ENCODE results near the gene ALK. TPM values are rescaled to one million over a fixed set of nuclear protein-coding genes. Genes with fewer than 3 reads are reported as not detected.
"Not testable (repeated sequence)": the region's sequence is repeated elsewhere in the genome, so short reads cannot be mapped to it uniquely, and the experiment has no call there.

Gene ALK
- total RNA-seq, 1 donor from 2014 or later: 9.6 TPM

GRCh38 chr2:29755233-29755632, 166.2 kb downstream of the ALK start:
- Mint-ChIP-seq H3K27me3 (ENCODE audit: unreplicated experiment) (no peaks in the 10 kb centered on the region), H3K36me3 (ENCODE audit: unreplicated experiment) (no peaks in the 10 kb centered on the region), H3K4me1 (ENCODE audit: low read depth, unreplicated experiment) (no peaks in the 10 kb centered on the region), H3K4me3 (ENCODE audit: unreplicated experiment) (no peak overlapping the region), H3K27ac (ENCODE audit: unreplicated experiment) (no peak overlapping the region), H3K9me3 (ENCODE audit: unreplicated experiment) (peaks cover 1% of the 10 kb centered on the region)
- no peak for DNase-seq
- no peak for TF ChIP-seq CTCF (IDR thresholded peaks at IDR 0.05; ENCODE audit: partially characterized antibody, unreplicated experiment)

- no peak for TF ChIP-seq CTCF (IDR thresholded peaks at IDR 0.05; ENCODE audit: partially characterized antibody, unreplicated experiment)
- H3K36me3 Mint-ChIP-seq (ENCODE audit: unreplicated experiment): no peaks in the 10 kb centered on the region
- peaks cover 3% of the 10 kb centered on the region for H3K4me1 Mint-ChIP-seq (ENCODE audit: low read depth, unreplicated experiment)
- no peaks in the 10 kb centered on the region for H3K27me3 Mint-ChIP-seq (ENCODE audit: unreplicated experiment)
- peaks cover 1% of the 10 kb centered on the region for H3K9me3 Mint-ChIP-seq (ENCODE audit: unreplicated experiment)
- H3K27ac Mint-ChIP-seq (ENCODE audit: unreplicated experiment): no peak overlapping the region
- DNase-seq: no peak
- H3K4me3 Mint-ChIP-seq (ENCODE audit: unreplicated experiment): no peak overlapping the region
These were observed 167.5 kb downstream of the ALK start for GRCh38 chr2:29753671-29754444.

DNA sequence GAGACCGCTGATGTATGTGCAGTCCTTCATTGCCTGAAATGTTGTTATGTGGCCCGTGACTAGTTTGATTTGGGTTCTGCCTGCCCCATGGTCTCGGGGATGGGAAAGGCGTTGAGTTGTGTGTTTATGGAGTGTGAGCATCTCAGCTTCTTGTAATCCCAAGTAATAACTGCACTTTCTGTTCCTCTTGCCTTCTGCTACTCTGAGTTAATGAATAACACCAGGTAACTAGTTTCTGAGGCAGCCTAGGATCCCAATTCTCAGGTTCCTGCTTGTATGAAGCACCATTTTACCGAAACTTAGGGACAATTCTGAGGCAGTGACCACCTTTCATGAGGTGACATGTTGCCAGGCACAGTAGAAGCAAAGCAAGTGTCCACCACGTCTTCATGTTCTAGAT, 170.0 kb downstream of the ALK start:
- DNase-seq: no peak
- H3K27ac Mint-ChIP-seq (ENCODE audit: unreplicated experiment): no peak overlapping the region
- TF ChIP-seq CTCF (IDR thresholded peaks at IDR 0.05; ENCODE audit: partially characterized antibody, unreplicated experiment): no peak
- H3K4me3 Mint-ChIP-seq (ENCODE audit: unreplicated experiment): no peak overlapping the region
- H3K27me3 Mint-ChIP-seq (ENCODE audit: unreplicated experiment): peaks cover 2% of the 10 kb centered on the region
- H3K36me3 Mint-ChIP-seq (ENCODE audit: unreplicated experiment): no peaks in the 10 kb centered on the region
- peaks cover 1% of the 10 kb centered on the region for H3K9me3 Mint-ChIP-seq (ENCODE audit: unreplicated experiment)
- peaks cover 6% of the 10 kb centered on the region for H3K4me1 Mint-ChIP-seq (ENCODE audit: low read depth, unreplicated experiment)

- not testable (repeated sequence) for H3K27me3 Mint-ChIP-seq (ENCODE audit: unreplicated experiment); H3K4me3 Mint-ChIP-seq (ENCODE audit: unreplicated experiment); H3K9me3 Mint-ChIP-seq (ENCODE audit: unreplicated experiment); H3K4me1 Mint-ChIP-seq (ENCODE audit: low read depth, unreplicated experiment); H3K36me3 Mint-ChIP-seq (ENCODE audit: unreplicated experiment); DNase-seq; H3K27ac Mint-ChIP-seq (ENCODE audit: unreplicated experiment)
These were observed 170.9 kb downstream of the ALK start for GRCh38 chr2:29750463-29750862.

GRCh38 chr2:29749843-29750242, 171.5 kb downstream of the ALK start:
- DNase-seq: peak; percentile 44
- no peaks in the 10 kb centered on the region for H3K36me3 Mint-ChIP-seq (ENCODE audit: unreplicated experiment)
- peak overlapping the region; percentile 4 for H3K27ac Mint-ChIP-seq (ENCODE audit: unreplicated experiment)
- no peak overlapping the region for H3K4me3 Mint-ChIP-seq (ENCODE audit: unreplicated experiment)
- peaks cover 3% of the 10 kb centered on the region for H3K9me3 Mint-ChIP-seq (ENCODE audit: unreplicated experiment)
- peaks cover 2% of the 10 kb centered on the region for H3K27me3 Mint-ChIP-seq (ENCODE audit: unreplicated experiment)
- TF ChIP-seq CTCF (IDR thresholded peaks at IDR 0.05; ENCODE audit: partially characterized antibody, unreplicated experiment): no peak
- peaks cover 7% of the 10 kb centered on the region for H3K4me1 Mint-ChIP-seq (ENCODE audit: low read depth, unreplicated experiment)

Measured in glutamatergic neuron (in vitro differentiated cells).